Upper lobe of left lung (tissue), 6 donors: ENCODE measurements around the gene FAM13A. TPM values are rescaled to one million over a fixed set of nuclear protein-coding genes. Genes with fewer than 3 reads are reported as not detected.

Source experiments
- ATAC-seq, 2 donors: fragments of 200-7000 bp; cut with Tn5 transposase; one replicate each; pipeline ENCODE4 v1.9.1; 2022; ENCODE audit warnings: mild to moderate bottlenecking in 2 of 2, moderate library complexity in 2 of 2; ENCODE audit not compliant: low FRiP score in 2 of 2
- DNase-seq, 2 donors: peaks; one replicate each; pipeline ENCODE4 v3.0.0-alpha.2; 2019 to 2020
- H3K27ac ChIP-seq, 4 donors: fragments of 200-600 bp; sonication (generic); one replicate each; pipeline ENCODE4 v1.5.1; 2016 to 2019
- H3K27me3 ChIP-seq, 4 donors: fragments of 200-600 bp; sonication (generic); one replicate each; pipeline ENCODE4 v1.5.1; 2017 to 2019
- H3K36me3 ChIP-seq, 4 donors: fragments of 200-600 bp; sonication (generic); one replicate each; pipeline ENCODE4 v1.5.1; 2016 to 2019
- H3K4me1 ChIP-seq, 4 donors: fragments of 200-600 bp; sonication (generic); one replicate each; pipeline ENCODE4 v1.5.1; 2018 to 2019
- H3K4me3 ChIP-seq, 4 donors: fragments of 200-600 bp; sonication (generic); one replicate each; pipeline ENCODE4 v1.5.1; 2017 to 2019; ENCODE audit warnings: mild to moderate bottlenecking in 2 of 4, moderate library complexity in 1 of 4
- H3K9me3 ChIP-seq, 4 donors: fragments of 200-600 bp; sonication (generic); one replicate each; pipeline ENCODE4 v1.5.1; 2018 to 2019
- EP300 ChIP-seq, 4 donors: sonication (generic); formaldehyde crosslinking; IDR thresholded peaks; one replicate each; pipeline ENCODE4 v1.5.1; 2017; ENCODE audit warnings: antibody characterized with exemption in 4 of 4, control low read depth in 2 of 4
- POLR2A ChIP-seq, 4 donors: fragments of 450-650 bp; IDR thresholded peaks; one replicate each; pipeline ENCODE4 v1.5.1; 2016 to 2017; ENCODE audit warnings: antibody characterized with exemption in 4 of 4, mild to moderate bottlenecking in 2 of 4
- POLR2AphosphoS5 ChIP-seq, 2 donors: sonication (generic); formaldehyde crosslinking; IDR thresholded peaks; one replicate each; pipeline ENCODE4 v1.5.1; 2017; ENCODE audit warnings: antibody characterized with exemption in 2 of 2
- WGBS, 2 donors: methylation state at CpG; one replicate each; pipeline ENCODE4 v1.1.5; 2017 to 2018; 5-methylcytosine and 5-hydroxymethylcytosine counted together
- total RNA-seq, 6 donors: library from RNA; depleted of rRNA in 4 of 6; stranded (reverse); fragments of >200 nt in 4 of 6; gene quantifications; one replicate each; pipeline versions ENCODE4 v1.1.0 to v1.2.1, GENCODE V29; 2016 to 2021
- TF ChIP-seq, protein P1 (sequence below), 6 experiments: fragments of 450-650 bp in 4 of 6; fragments of 200-600 bp in 2 of 6; sonication (generic) in 2 of 6; IDR thresholded peaks; one replicate each; pipeline ENCODE4 v1.5.1; 2016 to 2019; ENCODE audit warnings: antibody characterized with exemption in 6 of 6
- donor health status: DM: no; HTN: no; CAD: no; lungs with moderate emphysema.
- donor health status: DM: no; HTN: yes; CAD: no; lungs with severe emphysema.

Gene FAM13A
- total RNA-seq, 6 donors from 2014 or later: 15.8 to 173 (median 34.1) TPM

DNA sequence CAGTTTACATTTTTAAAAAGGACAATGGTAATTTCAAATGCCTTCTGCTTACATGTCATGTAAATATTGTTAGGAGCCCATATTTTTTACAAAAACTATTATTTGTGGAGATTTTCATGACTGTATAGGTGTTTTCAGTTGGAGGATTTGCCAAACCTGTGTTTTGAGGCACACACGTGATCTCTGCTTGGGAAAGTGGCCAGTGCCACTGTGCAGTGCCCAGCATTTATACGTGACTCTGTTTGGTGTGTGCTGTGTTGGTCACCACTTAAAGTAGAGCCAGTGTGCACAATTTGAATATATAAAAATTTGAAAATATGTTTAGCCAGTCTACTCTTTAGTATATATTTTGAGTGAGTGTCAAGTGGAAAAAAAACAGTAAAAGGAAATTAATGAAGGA, 332.6 kb downstream of the FAM13A start:
- Histone ChIP-seq H3K9me3 (no peaks in the 10 kb centered on the region), H3K27me3 (no peaks in the 10 kb centered on the region), H3K4me3 (no peak overlapping the region), H3K4me1 (peaks cover 0 to 6% (median 5%) of the 10 kb centered on the region in 4 donors), H3K27ac (no peak overlapping the region), H3K36me3 (peaks cover 10 to 88% (median 38%) of the 10 kb centered on the region in 4 donors)
- 86 to 89% methylated on average over 2 of the region's 2 CpGs for WGBS, 2 donors
- no peak for TF ChIP-seq POLR2AphosphoS5 (IDR thresholded peaks at IDR 0.05)
- TF ChIP-seq, protein P1, sequence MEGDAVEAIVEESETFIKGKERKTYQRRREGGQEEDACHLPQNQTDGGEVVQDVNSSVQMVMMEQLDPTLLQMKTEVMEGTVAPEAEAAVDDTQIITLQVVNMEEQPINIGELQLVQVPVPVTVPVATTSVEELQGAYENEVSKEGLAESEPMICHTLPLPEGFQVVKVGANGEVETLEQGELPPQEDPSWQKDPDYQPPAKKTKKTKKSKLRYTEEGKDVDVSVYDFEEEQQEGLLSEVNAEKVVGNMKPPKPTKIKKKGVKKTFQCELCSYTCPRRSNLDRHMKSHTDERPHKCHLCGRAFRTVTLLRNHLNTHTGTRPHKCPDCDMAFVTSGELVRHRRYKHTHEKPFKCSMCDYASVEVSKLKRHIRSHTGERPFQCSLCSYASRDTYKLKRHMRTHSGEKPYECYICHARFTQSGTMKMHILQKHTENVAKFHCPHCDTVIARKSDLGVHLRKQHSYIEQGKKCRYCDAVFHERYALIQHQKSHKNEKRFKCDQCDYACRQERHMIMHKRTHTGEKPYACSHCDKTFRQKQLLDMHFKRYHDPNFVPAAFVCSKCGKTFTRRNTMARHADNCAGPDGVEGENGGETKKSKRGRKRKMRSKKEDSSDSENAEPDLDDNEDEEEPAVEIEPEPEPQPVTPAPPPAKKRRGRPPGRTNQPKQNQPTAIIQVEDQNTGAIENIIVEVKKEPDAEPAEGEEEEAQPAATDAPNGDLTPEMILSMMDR (IDR thresholded peaks at IDR 0.05): no peak
- TF ChIP-seq EP300 (IDR thresholded peaks at IDR 0.05): no peak
- no peak for TF ChIP-seq POLR2A (IDR thresholded peaks at IDR 0.05)
- ATAC-seq (no peak), DNase-seq (no peak)

DNA sequence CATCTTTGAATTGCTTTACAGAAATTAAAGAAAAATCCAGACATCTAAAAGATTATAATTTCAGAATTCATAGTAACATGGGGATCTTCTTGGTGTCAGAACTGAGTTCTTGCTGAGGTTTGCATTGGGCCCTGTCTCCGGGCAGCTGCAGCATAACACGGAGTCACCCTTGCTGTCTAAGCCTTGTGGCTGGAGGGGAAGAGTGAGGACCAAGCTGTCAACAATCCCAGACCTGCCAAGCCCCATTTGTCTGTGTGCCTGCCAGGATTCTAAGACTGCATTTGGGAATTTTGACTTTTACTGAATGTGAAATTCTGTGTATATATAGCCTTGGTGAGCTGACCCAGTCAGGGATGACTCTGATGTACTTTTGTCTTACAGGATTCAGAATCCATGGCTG, 334.2 kb downstream of the FAM13A start:
- 77 to 83% methylated on average over 2 of the region's 2 CpGs for WGBS, 2 donors
- ATAC-seq: peak; percentile 31 to 50
- no peaks in the 10 kb centered on the region for H3K9me3 ChIP-seq
- H3K27ac ChIP-seq: no peak overlapping the region
- no peak for DNase-seq
- H3K27me3 ChIP-seq: no peaks in the 10 kb centered on the region
- peaks cover 0 to 5% (median 2%) of the 10 kb centered on the region in 4 donors for H3K4me1 ChIP-seq
- no peak for TF ChIP-seq EP300 (IDR thresholded peaks at IDR 0.05)
- TF ChIP-seq, protein P1 (IDR thresholded peaks at IDR 0.05): no peak
- no peak for TF ChIP-seq POLR2A (IDR thresholded peaks at IDR 0.05)
- TF ChIP-seq POLR2AphosphoS5 (IDR thresholded peaks at IDR 0.05): no peak
- peaks cover 4 to 85% (median 31%) of the 10 kb centered on the region in 4 donors for H3K36me3 ChIP-seq
- H3K4me3 ChIP-seq: no peak overlapping the region

DNA sequence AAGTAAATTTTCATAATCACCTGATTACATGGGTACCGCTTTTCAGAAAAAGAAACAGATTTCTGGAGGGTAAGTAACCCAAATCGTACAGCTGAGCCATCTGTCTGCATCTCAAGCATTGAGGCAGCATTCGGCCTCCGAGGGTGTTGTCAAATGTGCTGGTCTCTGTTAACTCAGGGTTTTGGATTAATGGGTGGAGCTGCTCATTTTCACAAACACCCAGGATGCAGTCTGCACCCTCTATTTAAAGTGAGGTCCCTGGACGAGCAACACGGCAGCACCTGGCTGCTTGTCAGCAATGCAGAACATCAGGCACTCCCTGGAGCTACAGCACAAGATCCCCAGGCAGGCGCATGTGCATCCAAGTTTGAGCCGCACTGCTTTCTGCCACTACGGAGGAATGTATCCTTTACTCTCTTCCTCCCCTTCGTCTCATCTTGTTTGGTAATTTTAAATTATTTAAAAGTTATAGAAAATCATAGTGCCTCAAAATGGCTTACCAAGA, 334.7 kb downstream of the FAM13A start:
- DNase-seq (no peak), ATAC-seq (no peak)
- 85 to 88% methylated on average over 10 of the region's 10 CpGs for WGBS, 2 donors
- no peak overlapping the region for H3K4me3 ChIP-seq
- TF ChIP-seq POLR2A (IDR thresholded peaks at IDR 0.05) (no peak), EP300 (IDR thresholded peaks at IDR 0.05) (no peak), POLR2AphosphoS5 (IDR thresholded peaks at IDR 0.05) (no peak)
- TF ChIP-seq, protein P1 (IDR thresholded peaks at IDR 0.05): no peak
- peaks cover 4 to 85% (median 26%) of the 10 kb centered on the region in 4 donors for H3K36me3 ChIP-seq
- H3K9me3 ChIP-seq: peaks cover 0 to 2% (median 2%) of the 10 kb centered on the region in 4 donors
- peaks cover 0 to 5% (median 2%) of the 10 kb centered on the region in 4 donors for H3K4me1 ChIP-seq
- no peak overlapping the region for H3K27ac ChIP-seq
- H3K27me3 ChIP-seq: no peaks in the 10 kb centered on the region

DNA sequence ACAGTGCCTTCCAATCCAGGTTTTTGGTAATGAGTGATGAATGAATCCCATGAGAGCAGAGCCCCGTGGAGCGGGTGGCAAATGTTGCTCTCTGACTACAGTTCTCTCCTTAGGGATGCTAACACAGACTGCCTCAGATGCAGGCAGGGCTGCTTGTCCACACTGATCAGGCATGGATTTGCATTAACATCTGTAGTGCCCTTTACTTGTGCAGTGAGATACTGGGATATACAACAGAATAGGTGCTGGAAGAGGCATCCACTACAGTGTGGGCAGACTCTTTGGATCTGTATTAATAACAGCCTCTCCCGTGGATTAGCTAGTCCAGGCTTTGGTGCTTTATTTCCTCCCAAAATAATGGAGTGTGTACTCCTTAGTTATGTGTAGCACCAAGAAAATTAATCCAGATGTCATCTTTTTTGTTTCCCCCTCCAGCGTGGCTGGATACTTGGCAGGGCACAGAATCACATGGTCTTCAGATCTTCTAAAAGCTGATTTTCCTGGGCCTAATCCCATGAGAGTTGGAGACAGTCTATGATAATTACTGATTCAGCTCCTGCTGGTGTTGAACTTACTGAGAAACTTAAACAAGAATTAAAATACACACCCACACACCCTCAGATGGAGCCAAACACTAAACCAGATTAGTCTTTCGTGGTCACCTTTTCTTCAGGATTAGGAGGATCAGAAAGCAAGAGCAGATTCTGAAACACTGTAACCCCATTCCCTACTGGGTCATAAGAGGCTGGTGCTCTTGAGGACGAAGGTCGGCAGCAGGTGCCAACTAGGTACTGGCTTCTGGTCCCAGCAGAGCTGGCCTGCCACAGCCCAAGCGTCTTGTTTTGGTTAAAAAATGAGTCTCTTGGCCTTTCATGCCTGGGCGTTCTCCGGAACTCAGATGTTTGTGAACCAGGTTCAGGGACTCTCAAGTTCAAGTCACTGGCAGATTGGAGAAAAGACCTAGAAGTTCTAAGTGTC, 336.2 kb downstream of the FAM13A start:
- Histone ChIP-seq H3K27me3 (no peaks in the 10 kb centered on the region), H3K4me3 (no peak overlapping the region), H3K9me3 (peaks cover 3 to 8% (median 6%) of the 10 kb centered on the region in 4 donors), H3K36me3 (peaks cover 0 to 87% (median 20%) of the 10 kb centered on the region in 4 donors), H3K27ac (peak overlapping the region in 1 of 4 donors; percentile 10), H3K4me1 (peaks cover 0 to 3% (median 2%) of the 10 kb centered on the region in 4 donors)
- TF ChIP-seq POLR2AphosphoS5 (IDR thresholded peaks at IDR 0.05): no peak
- TF ChIP-seq, protein P1 (IDR thresholded peaks at IDR 0.05): no peak
- TF ChIP-seq EP300 (IDR thresholded peaks at IDR 0.05): no peak
- TF ChIP-seq POLR2A (IDR thresholded peaks at IDR 0.05): no peak
- DNase-seq: no peak
- WGBS, 2 donors: 87% methylated on average over 10 of the region's 10 CpGs
- peak in 1 of 2 donors; percentile 27 for ATAC-seq
